ENCODE measurements around the gene TMEM41A.

The TMEM41A gene

DNA sequence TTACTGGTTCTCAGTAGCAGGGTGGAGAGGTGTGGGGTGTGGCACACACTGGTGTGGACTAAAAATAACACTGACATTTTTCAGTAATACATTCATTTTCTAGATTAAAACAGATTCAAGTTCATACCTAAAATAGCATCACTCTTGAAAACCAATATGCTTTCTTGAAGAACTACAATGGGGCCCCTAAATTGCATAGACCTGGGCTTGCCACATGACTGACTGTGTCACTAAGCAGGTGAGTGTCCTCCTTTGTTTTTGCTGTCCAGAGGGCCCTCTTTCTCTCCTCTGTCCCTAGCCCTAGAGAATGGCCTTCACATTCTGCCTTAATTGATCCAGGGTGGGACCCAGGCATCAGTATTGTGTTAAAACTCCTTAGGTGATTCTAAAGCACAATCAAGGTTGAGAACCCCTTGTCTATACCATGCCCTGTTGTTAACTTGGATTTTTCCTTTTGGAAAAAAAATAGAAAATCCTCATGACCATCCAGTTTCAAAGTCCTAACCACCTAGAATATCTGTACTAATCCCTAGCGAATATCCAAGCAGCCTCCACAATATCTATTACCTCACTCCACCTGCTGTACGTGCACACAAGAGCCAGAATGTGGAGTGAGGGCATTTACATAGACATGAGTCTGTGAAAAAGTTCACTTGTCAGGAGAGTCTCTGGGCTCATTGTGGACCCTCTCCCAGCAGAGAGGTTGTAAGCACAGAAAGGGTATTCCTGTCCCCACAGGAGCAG lies 18.7 kb upstream of the TMEM41A start:
- Histone ChIP-seq H3K4me2 (ENCODE audit: low read length, poor library complexity, severe bottlenecking) (no peak overlapping the region), H3K27ac (ENCODE audit: low read length, poor library complexity, severe bottlenecking) (no peak overlapping the region), H2BK5ac (ENCODE audit: low read depth, low read length, poor library complexity, severe bottlenecking) (no peak overlapping the region), H3K79me1 (replicated peaks; ENCODE audit: low read length, poor library complexity, severe bottlenecking) (no peaks in the 10 kb centered on the region), H3K23ac (ENCODE audit: low read length in 2 of 2) (no peak overlapping the region), H4K91ac (ENCODE audit: low read length) (no peak overlapping the region), H3K9ac (ENCODE audit: low read length) (no peak overlapping the region), H3K18ac (ENCODE audit: low read depth in 1 of 2, low read length in 2 of 2) (no peak overlapping the region), H3K27me3 (ENCODE audit: control insufficient read depth in 1 of 2, insufficient read depth in 1 of 2, low read length in 2 of 2) (peaks cover 21 to 35% of the 10 kb centered on the region in 2 experiments), H2BK120ac (ENCODE audit: low read depth, low read length) (no peak overlapping the region), H3K36me3 (ENCODE audit: control insufficient read depth in 1 of 2, insufficient read depth in 2 of 2, low read depth in 1 of 2, low read length in 2 of 2) (no peaks in the 10 kb centered on the region), H3K4me3 (ENCODE audit: insufficient read depth in 1 of 2, low read depth in 1 of 2, low read length in 2 of 2) (no peak overlapping the region), H2BK15ac (ENCODE audit: low read depth, poor library complexity, severe bottlenecking) (no peak overlapping the region), H2AFZ (ENCODE audit: low read depth, low read length) (no peak overlapping the region), H3K14ac (ENCODE audit: low read length in 2 of 2) (no peak overlapping the region), H2AK5ac (ENCODE audit: low read length, severe bottlenecking) (no peak overlapping the region), H3K4me1 (ENCODE audit: control insufficient read depth, insufficient read depth, low read depth, low read length) (no peaks in the 10 kb centered on the region), H3K4ac (ENCODE audit: low read depth in 1 of 2, low read length in 2 of 2) (no peak overlapping the region), H4K8ac (ENCODE audit: low read length) (no peak overlapping the region), H2BK12ac (ENCODE audit: low read length in 2 of 2) (no peak overlapping the region), H3K9me3 (ENCODE audit: control insufficient read depth, low read length) (no peaks in the 10 kb centered on the region)
- DNase-seq: no peak
- 80% methylated on average over 2 of the region's 2 CpGs for WGBS

DNA sequence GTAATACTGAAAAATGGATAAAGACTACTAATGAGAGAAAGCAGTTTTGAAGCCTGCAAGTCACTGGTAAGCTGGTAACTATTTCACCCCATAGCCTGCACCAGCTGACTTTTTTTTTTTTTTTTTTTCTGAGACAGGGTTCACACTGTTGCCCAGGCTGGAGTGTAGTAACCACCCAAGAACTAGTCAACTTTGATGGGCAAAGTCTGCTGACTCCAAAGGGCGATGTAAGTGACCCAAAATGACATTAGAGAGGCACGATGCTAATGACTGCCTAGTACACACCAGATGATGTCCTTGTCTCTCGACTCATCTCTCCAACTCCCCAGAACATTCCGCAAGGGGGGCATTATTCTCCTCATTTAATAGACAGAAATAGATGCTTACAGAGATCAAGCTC lies 12.9 kb upstream of the TMEM41A start:
- H3K4me1 ChIP-seq (ENCODE audit: control insufficient read depth, insufficient read depth, low read depth, low read length): no peaks in the 10 kb centered on the region
- no peak overlapping the region for H3K9ac ChIP-seq (ENCODE audit: low read length)
- no peak overlapping the region for H2AFZ ChIP-seq (ENCODE audit: low read depth, low read length)
- no peak overlapping the region for H3K27ac ChIP-seq (ENCODE audit: low read length, poor library complexity, severe bottlenecking)
- DNase-seq: no peak
- no peak overlapping the region for H3K4me3 ChIP-seq (ENCODE audit: insufficient read depth in 1 of 2, low read depth in 1 of 2, low read length in 2 of 2)
- H3K79me1 ChIP-seq (replicated peaks; ENCODE audit: low read length, poor library complexity, severe bottlenecking): no peaks in the 10 kb centered on the region
- no peak overlapping the region for H3K23ac ChIP-seq (ENCODE audit: low read length in 2 of 2)
- peaks cover 20% of the 10 kb centered on the region in 2 experiments for H3K27me3 ChIP-seq (ENCODE audit: control insufficient read depth in 1 of 2, insufficient read depth in 1 of 2, low read length in 2 of 2)
- H2BK120ac ChIP-seq (ENCODE audit: low read depth, low read length): no peak overlapping the region
- H3K9me3 ChIP-seq (ENCODE audit: control insufficient read depth, low read length): no peaks in the 10 kb centered on the region
- H3K4ac ChIP-seq (ENCODE audit: low read depth in 1 of 2, low read length in 2 of 2): no peak overlapping the region
- H2BK15ac ChIP-seq (ENCODE audit: low read depth, poor library complexity, severe bottlenecking): no peak overlapping the region
- H3K18ac ChIP-seq (ENCODE audit: low read depth in 1 of 2, low read length in 2 of 2): no peak overlapping the region
- no peak overlapping the region for H3K4me2 ChIP-seq (ENCODE audit: low read length, poor library complexity, severe bottlenecking)
- peaks cover 0 to 2% of the 10 kb centered on the region in 2 experiments for H3K36me3 ChIP-seq (ENCODE audit: control insufficient read depth in 1 of 2, insufficient read depth in 2 of 2, low read depth in 1 of 2, low read length in 2 of 2)
- 78% methylated on average over 4 of the region's 4 CpGs for WGBS
- H3K14ac ChIP-seq (ENCODE audit: low read length in 2 of 2): no peak overlapping the region
- no peak overlapping the region for H4K8ac ChIP-seq (ENCODE audit: low read length)
- no peak overlapping the region for H2BK12ac ChIP-seq (ENCODE audit: low read length in 2 of 2)
- no peak overlapping the region for H4K91ac ChIP-seq (ENCODE audit: low read length)
- no peak overlapping the region for H2BK5ac ChIP-seq (ENCODE audit: low read depth, low read length, poor library complexity, severe bottlenecking)
- H2AK5ac ChIP-seq (ENCODE audit: low read length, severe bottlenecking): no peak overlapping the region

DNA sequence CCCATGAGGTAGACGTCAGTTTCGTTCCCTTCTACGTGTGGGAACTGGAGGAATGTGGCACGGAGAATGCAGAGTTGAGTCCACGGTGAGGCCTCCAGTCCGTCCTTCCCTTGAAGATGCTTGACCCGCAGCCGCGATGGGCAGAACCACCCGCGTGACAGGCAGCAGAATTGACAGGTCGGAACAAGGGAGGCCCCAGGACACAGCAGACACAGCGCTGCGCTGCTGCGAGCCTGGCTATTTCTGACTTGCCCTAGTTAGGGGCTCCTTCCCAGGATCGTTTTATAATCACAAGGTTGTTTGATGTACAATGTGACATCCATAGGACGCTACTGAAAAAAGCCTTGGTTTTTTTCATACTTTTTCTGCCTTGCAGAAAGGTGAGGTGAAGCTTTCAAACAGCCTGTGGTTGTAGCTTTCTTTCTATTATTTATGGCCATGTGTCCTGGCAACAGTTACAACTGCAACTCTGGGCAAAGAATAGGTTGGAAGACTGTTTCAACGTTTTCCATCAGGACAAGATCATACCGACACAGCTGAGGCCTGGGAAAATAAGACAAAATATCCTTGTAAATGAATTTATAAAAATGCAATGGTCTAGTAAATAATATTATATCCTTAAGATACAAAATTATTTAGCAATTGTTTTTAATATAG lies 9.6 kb upstream of the TMEM41A start:
- Histone ChIP-seq H2AFZ (ENCODE audit: low read depth, low read length) (no peak overlapping the region), H3K18ac (ENCODE audit: low read depth in 1 of 2, low read length in 2 of 2) (no peak overlapping the region), H3K9me3 (ENCODE audit: control insufficient read depth, low read length) (no peaks in the 10 kb centered on the region), H3K14ac (ENCODE audit: low read length in 2 of 2) (no peak overlapping the region), H3K79me1 (replicated peaks; ENCODE audit: low read length, poor library complexity, severe bottlenecking) (no peaks in the 10 kb centered on the region), H4K8ac (ENCODE audit: low read length) (no peak overlapping the region), H3K36me3 (ENCODE audit: control insufficient read depth in 1 of 2, insufficient read depth in 2 of 2, low read depth in 1 of 2, low read length in 2 of 2) (peaks cover 0 to 2% of the 10 kb centered on the region in 2 experiments), H3K27ac (ENCODE audit: low read length, poor library complexity, severe bottlenecking) (no peak overlapping the region), H3K9ac (ENCODE audit: low read length) (no peak overlapping the region), H2BK5ac (ENCODE audit: low read depth, low read length, poor library complexity, severe bottlenecking) (no peak overlapping the region), H3K4me1 (ENCODE audit: control insufficient read depth, insufficient read depth, low read depth, low read length) (no peaks in the 10 kb centered on the region), H4K91ac (ENCODE audit: low read length) (no peak overlapping the region), H3K27me3 (ENCODE audit: control insufficient read depth in 1 of 2, insufficient read depth in 1 of 2, low read length in 2 of 2) (peaks cover 4 to 15% of the 10 kb centered on the region in 2 experiments), H2AK5ac (ENCODE audit: low read length, severe bottlenecking) (no peak overlapping the region), H3K4me2 (ENCODE audit: low read length, poor library complexity, severe bottlenecking) (no peak overlapping the region), H2BK15ac (ENCODE audit: low read depth, poor library complexity, severe bottlenecking) (no peak overlapping the region), H3K4ac (ENCODE audit: low read depth in 1 of 2, low read length in 2 of 2) (no peak overlapping the region), H3K23ac (ENCODE audit: low read length in 2 of 2) (no peak overlapping the region), H3K4me3 (ENCODE audit: insufficient read depth in 1 of 2, low read depth in 1 of 2, low read length in 2 of 2) (no peak overlapping the region), H2BK120ac (ENCODE audit: low read depth, low read length) (no peak overlapping the region), H2BK12ac (ENCODE audit: low read length in 2 of 2) (no peak overlapping the region)
- 82% methylated on average over 18 of the region's 19 CpGs for WGBS
- no peak for DNase-seq

DNA sequence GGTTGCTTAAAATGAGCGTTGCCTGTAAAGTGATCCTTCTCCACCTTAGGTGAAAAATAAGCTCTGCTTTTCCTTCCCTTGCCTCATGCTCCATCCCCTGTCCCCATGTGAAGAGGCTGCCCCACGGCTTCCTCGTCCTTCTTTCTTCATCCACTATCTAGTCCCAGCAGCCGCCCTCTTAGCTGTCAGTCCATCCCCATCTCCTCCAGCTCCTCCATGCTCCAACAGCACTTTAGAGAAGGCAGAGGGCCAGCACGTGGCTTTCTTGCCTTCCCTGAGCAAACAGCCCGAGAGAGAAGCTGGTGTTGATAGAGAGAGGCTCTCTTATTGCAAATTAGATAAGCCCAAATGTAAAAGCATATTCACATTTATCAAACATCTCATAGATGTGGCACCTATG lies 9.0 kb upstream of the TMEM41A start:
- no peak overlapping the region for H3K14ac ChIP-seq (ENCODE audit: low read length in 2 of 2)
- no peak overlapping the region for H2BK15ac ChIP-seq (ENCODE audit: low read depth, poor library complexity, severe bottlenecking)
- H3K36me3 ChIP-seq (ENCODE audit: control insufficient read depth in 1 of 2, insufficient read depth in 2 of 2, low read depth in 1 of 2, low read length in 2 of 2): peaks cover 0 to 2% of the 10 kb centered on the region in 2 experiments
- H2AFZ ChIP-seq (ENCODE audit: low read depth, low read length): no peak overlapping the region
- no peak overlapping the region for H3K9ac ChIP-seq (ENCODE audit: low read length)
- no peak overlapping the region for H4K91ac ChIP-seq (ENCODE audit: low read length)
- H3K18ac ChIP-seq (ENCODE audit: low read depth in 1 of 2, low read length in 2 of 2): no peak overlapping the region
- 72% methylated on average over 4 of the region's 6 CpGs for WGBS
- no peaks in the 10 kb centered on the region for H3K4me1 ChIP-seq (ENCODE audit: control insufficient read depth, insufficient read depth, low read depth, low read length)
- H4K8ac ChIP-seq (ENCODE audit: low read length): no peak overlapping the region
- no peak overlapping the region for H2BK12ac ChIP-seq (ENCODE audit: low read length in 2 of 2)
- H2BK5ac ChIP-seq (ENCODE audit: low read depth, low read length, poor library complexity, severe bottlenecking): no peak overlapping the region
- H2AK5ac ChIP-seq (ENCODE audit: low read length, severe bottlenecking): no peak overlapping the region
- no peak overlapping the region for H3K23ac ChIP-seq (ENCODE audit: low read length in 2 of 2)
- no peak overlapping the region for H3K4ac ChIP-seq (ENCODE audit: low read depth in 1 of 2, low read length in 2 of 2)
- DNase-seq: no peak
- H3K27ac ChIP-seq (ENCODE audit: low read length, poor library complexity, severe bottlenecking): no peak overlapping the region
- H3K4me2 ChIP-seq (ENCODE audit: low read length, poor library complexity, severe bottlenecking): no peak overlapping the region
- peaks cover 3 to 18% of the 10 kb centered on the region in 2 experiments for H3K27me3 ChIP-seq (ENCODE audit: control insufficient read depth in 1 of 2, insufficient read depth in 1 of 2, low read length in 2 of 2)
- H3K9me3 ChIP-seq (ENCODE audit: control insufficient read depth, low read length): no peaks in the 10 kb centered on the region
- H3K79me1 ChIP-seq (replicated peaks; ENCODE audit: low read length, poor library complexity, severe bottlenecking): no peaks in the 10 kb centered on the region
- H3K4me3 ChIP-seq (ENCODE audit: insufficient read depth in 1 of 2, low read depth in 1 of 2, low read length in 2 of 2): no peak overlapping the region
- H2BK120ac ChIP-seq (ENCODE audit: low read depth, low read length): no peak overlapping the region
